Mammary microvascular endothelial cell (primary cell): ENCODE measurements around the gene RNF214. TPM values are rescaled to one million over a fixed set of nuclear protein-coding genes. Genes with fewer than 3 reads are reported as not detected.

Experiments
- total RNA-seq: library from RNA; depleted of rRNA; stranded (reverse); fragments of >200 nt; gene quantifications from 2 replicates; pipeline ENCODE4 v1.2.3, GENCODE V29; 2015

Gene RNF214
- 5.5 and 7.7 TPM in 2 replicates for total RNA-seq

DNA sequence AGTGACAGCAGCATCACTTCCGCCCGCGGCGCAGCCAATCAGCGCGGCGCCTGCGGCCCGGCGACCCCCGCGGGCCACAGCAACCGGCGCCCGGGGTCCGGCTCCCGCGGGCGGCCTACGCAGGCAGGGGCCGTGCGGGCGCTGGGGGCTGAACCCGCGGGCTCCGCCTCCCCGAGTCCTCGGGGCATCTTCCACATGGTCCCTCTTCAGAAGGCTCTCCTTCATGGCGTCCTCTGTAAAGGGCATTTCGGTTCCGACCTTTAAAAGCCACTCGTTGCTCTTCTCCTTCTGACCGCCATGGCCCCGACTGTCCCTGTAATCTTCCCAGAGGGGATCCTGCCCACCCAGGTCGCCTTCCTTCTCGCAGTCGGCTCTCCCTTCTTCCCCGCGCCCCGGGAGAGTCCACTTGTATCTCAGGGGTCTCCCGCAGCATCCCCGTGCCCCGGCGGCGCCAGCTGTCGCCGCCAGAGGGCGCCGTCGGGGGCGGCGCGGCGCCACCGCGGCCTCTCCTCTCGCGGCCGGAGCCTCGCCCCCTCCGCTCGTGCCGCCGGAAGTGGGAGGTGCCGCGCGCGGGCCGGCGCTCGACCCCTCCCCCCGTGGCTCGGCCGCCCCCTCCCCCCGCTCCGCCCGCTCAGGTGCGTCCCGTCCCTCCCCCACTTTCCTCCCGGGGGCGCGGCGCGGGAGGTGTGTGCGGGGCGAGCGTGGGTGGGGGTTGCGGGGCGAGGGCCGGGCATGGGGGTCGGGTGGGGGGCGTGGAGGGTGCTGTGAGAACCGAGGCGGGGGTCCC, at the start of gene RNF214:
RNF214 (plus strand) TSS at position 580 of the 787 bp plus-strand sequence. CDS start 1,602 bp downstream, outside the sequence.

DNA sequence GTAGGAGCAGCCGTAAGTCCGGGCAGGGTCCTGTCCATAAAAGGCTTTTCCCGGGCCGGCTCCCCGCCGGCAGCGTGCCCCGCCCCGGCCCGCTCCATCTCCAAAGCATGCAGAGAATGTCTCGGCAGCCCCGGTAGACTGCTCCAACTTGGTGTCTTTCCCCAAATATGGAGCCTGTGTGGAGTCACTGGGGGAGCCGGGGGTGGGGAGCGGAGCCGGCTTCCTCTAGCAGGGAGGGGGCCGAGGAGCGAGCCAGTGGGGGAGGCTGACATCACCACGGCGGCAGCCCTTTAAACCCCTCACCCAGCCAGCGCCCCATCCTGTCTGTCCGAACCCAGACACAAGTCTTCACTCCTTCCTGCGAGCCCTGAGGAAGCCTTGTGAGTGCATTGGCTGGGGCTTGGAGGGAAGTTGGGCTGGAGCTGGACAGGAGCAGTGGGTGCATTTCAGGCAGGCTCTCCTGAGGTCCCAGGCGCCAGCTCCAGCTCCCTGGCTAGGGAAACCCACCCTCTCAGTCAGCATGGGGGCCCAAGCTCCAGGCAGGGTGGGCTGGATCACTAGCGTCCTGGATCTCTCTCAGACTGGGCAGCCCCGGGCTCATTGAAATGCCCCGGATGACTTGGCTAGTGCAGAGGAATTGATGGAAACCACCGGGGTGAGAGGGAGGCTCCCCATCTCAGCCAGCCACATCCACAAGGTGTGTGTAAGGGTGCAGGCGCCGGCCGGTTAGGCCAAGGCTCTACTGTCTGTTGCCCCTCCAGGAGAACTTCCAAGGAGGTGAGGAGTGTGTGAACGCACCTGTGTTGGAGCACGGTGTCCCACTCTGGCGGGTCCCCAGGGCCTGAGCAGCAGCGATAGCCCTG, 33.2 kb upstream of the RNF214 start, which contains the start of gene TAGLN:
TAGLN (plus strand) TSS at position 318 of the 863 bp plus-strand sequence. CDS start 3,644 bp downstream, outside the sequence.

GRCh38 chr11:117231842-117232091, 704 bp upstream of the RNF214 start, which contains the start of gene PCSK7:
Gene PCSK7, minus strand, starts transcription at chr11:117232073. Its CDS starts 2,229 bp downstream, at chr11:117229844.

DNA sequence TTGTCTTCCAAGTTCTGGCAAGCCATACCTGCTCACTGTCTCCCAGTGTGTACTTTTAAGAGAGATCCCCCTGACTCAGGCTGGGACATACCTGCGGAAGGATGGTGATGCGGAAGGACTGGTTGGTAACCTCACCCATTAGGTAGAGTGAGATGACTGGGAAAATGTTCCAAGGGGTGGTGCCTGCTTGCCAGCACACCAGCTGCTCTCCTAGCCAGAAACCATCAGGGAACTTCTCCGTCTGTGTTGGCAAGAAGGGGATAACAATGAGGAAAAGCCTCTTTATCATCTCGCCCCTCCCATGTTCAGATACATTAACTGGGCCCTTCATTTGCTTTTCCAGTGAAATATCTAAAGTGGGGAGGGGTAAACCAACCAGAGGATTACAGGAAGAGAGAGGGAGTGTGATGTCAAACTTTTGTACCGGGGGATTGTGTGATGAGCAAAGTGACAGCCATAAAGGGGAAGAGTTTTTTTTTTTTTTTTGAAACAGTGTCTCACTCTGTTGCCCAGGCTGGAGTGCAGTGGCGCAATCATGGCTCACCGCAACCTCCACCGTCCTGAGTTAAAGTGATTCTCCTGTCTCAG, 58.4 kb downstream of the RNF214 start, which contains the start of gene BACE1-AS:
BACE1-AS (plus strand) TSS at position 538 of the 588 bp plus-strand sequence.

DNA sequence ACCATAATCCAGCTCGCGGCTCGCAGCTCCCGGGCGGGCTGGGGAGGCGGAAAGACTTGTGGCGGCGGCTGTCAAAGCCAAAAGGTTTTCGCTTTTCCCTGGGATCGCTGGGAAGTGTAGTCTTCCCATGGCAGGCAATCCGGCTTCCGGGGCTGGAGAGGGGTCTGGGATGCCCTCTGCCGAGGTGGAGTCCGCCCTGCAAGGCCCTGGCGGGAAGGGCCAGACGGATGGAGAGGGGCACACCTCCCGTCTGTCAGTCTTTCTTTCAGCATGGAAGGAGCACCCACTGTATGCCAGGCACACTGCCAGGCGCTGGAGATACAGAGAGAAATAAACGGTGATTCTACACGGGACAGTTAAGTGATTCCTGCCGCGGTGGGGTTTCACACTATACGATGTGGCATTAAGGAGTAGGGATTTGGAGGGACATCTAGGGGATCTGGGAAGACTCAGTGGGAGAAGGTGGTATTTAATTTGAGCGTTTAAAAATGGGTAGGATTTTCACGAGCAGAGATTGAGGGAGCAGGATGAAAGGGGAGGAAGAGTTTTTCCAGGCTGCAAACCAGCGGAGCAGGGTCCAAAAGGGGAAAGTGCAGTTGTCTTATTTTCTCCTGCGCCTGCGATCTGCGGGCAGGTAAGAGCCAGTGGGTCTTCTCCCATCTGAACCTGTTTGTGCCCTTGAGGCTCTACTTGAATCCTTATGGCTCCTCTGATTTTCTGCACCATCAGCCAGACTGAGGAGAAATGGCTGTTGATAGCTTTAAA, 83.9 kb downstream of the RNF214 start, which contains the start of gene BACE1:
BACE1 (minus strand) TSS at position 60 of the 765 bp plus-strand sequence. CDS start 461 bp downstream, outside the sequence.

DNA sequence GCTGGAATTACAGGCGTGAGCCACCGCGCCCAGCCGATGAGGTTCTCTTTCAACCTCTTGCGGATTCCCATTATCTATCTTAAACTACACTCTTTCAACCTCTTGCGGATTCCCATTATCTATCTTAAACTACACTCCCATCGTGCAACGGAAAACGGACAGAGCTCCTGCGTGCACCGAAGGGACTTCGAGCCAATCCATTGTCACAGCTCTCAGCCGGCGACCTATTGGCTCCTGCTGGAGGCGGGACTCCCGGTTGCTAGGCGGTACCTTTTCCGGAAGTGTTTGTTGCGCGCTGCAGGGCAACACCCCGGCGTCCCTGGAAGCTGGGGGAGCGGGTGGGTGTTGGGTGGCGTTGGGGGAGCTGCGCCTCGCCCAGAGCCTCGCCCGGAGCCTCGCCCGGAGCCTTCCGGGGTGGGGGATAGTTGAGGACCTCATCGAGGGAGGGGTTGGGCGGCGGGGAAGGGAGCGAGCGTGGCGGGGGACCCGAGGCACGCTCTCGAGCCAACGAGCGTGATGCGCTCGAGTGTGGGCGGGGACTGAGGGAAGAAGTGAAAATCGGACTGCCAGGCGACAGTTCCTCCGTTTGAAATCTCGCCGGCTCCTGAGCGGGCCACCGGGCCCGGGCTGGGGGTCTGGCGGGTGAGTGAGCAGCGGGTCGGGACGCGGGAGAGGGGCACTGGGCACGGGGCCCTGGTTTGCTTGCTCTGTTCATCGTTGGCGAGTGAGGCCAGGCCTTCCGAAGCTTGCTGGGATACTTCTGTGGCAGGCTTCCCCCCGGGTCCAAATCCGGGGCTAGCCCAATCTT, 95.3 kb downstream of the RNF214 start, which contains the start of gene CEP164:
CEP164 (plus strand) TSS at position 288 of the 808 bp plus-strand sequence. CDS start 10,733 bp downstream, outside the sequence.

Other genes with a start within 250 kb of the RNF214 start
- gene SIK3, start 134.2 kb upstream of the RNF214 start, total RNA-seq = 8.1 and 10.9 TPM in 2 replicates
- 102 and 104 TPM in 2 replicates for gene PAFAH1B2, start 88.4 kb upstream of the RNF214 start, total RNA-seq
- 10.1 and 11.0 TPM in 2 replicates for gene SIDT2, start 53.9 kb upstream of the RNF214 start, total RNA-seq
- 58.5 and 66.9 TPM in 2 replicates for gene TAGLN, start 33.3 kb upstream of the RNF214 start, total RNA-seq
- gene PCSK7, start 598 bp upstream of the RNF214 start, total RNA-seq = 48.4 and 57.8 TPM in 2 replicates
- 0.89 and 2.1 TPM in 2 replicates for gene BACE1-AS, start 58.7 kb downstream of the RNF214 start, total RNA-seq
- 15.7 and 17.4 TPM in 2 replicates for gene BACE1, start 83.6 kb downstream of the RNF214 start, total RNA-seq
- 23.8 and 26.2 TPM in 2 replicates for gene CEP164, start 95.2 kb downstream of the RNF214 start, total RNA-seq